Smooth muscle cell (in vitro differentiated cells): ENCODE measurements around the gene DFFA. TPM values are rescaled to one million over a fixed set of nuclear protein-coding genes. Genes with fewer than 3 reads are reported as not detected.

Experiments
- DNase-seq: peaks from one replicate; lab custom pipeline; 2025; ENCODE audit not compliant: unreplicated experiment; lab: John Stamatoyannopoulos, UW
- H2AFZ ChIP-seq: fragments of 200-600 bp; sonication (generic); 2 replicates; pipeline ENCODE4 v1.6.0; 2016; ENCODE audit warnings: antibody characterized with exemption, low read depth, mild to moderate bottlenecking
- H3F3A ChIP-seq: fragments of 200-600 bp; sonication (generic); 2 replicates; pipeline ENCODE4 v1.6.0; 2017; ENCODE audit warnings: antibody characterized with exemption, low read depth
- H3K27ac ChIP-seq: fragments of 200-600 bp; sonication (generic); 2 replicates; pipeline ENCODE4 v1.5.1; 2016; ENCODE audit warnings: low read depth, mild to moderate bottlenecking
- H3K27me3 ChIP-seq: fragments of 200-600 bp; sonication (generic); 2 replicates; pipeline ENCODE4 v1.6.1; 2016; ENCODE audit warnings: low read depth, mild to moderate bottlenecking
- H3K36me3 ChIP-seq: fragments of 200-600 bp; sonication (generic); 2 replicates; pipeline ENCODE4 v1.5.1; 2016; ENCODE audit warnings: low read depth
- H3K4me1 ChIP-seq: fragments of 200-600 bp; sonication (generic); 2 replicates; pipeline ENCODE4 v1.5.1; 2016; ENCODE audit warnings: low read depth
- H3K4me2 ChIP-seq: fragments of 200-600 bp; sonication (generic); 2 replicates; pipeline ENCODE4 v1.6.0; 2016; ENCODE audit warnings: mild to moderate bottlenecking
- H3K4me3 ChIP-seq: fragments of 200-600 bp; sonication (generic); 2 replicates; pipeline ENCODE4 v1.5.1; 2016; ENCODE audit warnings: mild to moderate bottlenecking
- H3K79me2 ChIP-seq: fragments of 200-600 bp; sonication (generic); 2 replicates; pipeline ENCODE4 v1.6.0; 2016; ENCODE audit warnings: low read depth, mild to moderate bottlenecking
- H3K9ac ChIP-seq: fragments of 200-600 bp; sonication (generic); 2 replicates; pipeline ENCODE4 v1.6.0; 2016; ENCODE audit warnings: low read depth
- H3K9me3 ChIP-seq: fragments of 200-600 bp; sonication (generic); replicated peaks from 2 replicates; pipeline ENCODE4 v1.5.1; 2016; ENCODE audit warnings: low read depth
- H4K20me1 ChIP-seq: fragments of 200-600 bp; sonication (generic); 2 replicates; pipeline ENCODE4 v1.6.0; 2016; ENCODE audit warnings: low read depth
- CTCF ChIP-seq: fragments of 200-600 bp; sonication (generic); IDR thresholded peaks from 2 replicates; pipeline ENCODE4 v1.5.1; 2017; ENCODE audit warnings: borderline replicate concordance, mild to moderate bottlenecking, antibody characterized with exemption; ENCODE audit not compliant: insufficient read depth, poor library complexity, severe bottlenecking
- WGBS: methylation state at CpG from one replicate; pipeline ENCODE4 v1.1.7; 2016; ENCODE audit warnings: low lambda C conversion rate; 5-methylcytosine and 5-hydroxymethylcytosine counted together
- polyA plus RNA-seq: library from polyadenylated mRNA; unstranded; fragments of >200 nt; fragmentation: Nextera tagmentation; extraction: Ambion mirVana; gene quantifications from 2 replicates; pipeline ENCODE4 v1.2.1, GENCODE V29; 2016
- total RNA-seq: library from RNA; depleted of rRNA; stranded (reverse); fragments of >200 nt; gene quantifications from 2 replicates; pipeline ENCODE4 v1.2.3, GENCODE V29; 2014

Gene DFFA
- total and polyA plus RNA-seq, 2 experiments from 2014 or later = 27.6 to 30.0 TPM

- H3K27ac ChIP-seq = no peak overlapping the region
- WGBS = 94% methylated on average over 6 of the region's 6 CpGs
- H3K36me3 ChIP-seq = no peaks in the 10 kb centered on the region
- H3K9ac ChIP-seq = no peak overlapping the region
- no peaks in the 10 kb centered on the region for H3K9me3 ChIP-seq
- H2AFZ ChIP-seq = no peak overlapping the region
- H3K4me2 ChIP-seq = no peak overlapping the region
- H3K4me3 ChIP-seq = no peak overlapping the region
- no peak for DNase-seq
- no peak for TF ChIP-seq CTCF
- H3K4me1 ChIP-seq = no peaks in the 10 kb centered on the region
- H3K79me2 ChIP-seq = peaks cover 3% of the 10 kb centered on the region
- H4K20me1 ChIP-seq = peaks cover 86% of the 10 kb centered on the region
- H3K27me3 ChIP-seq = no peaks in the 10 kb centered on the region
- H3F3A ChIP-seq = no peaks in the 10 kb centered on the region
Measured at GRCh38 chr1:10520497-10520896, 48.2 kb upstream of the DFFA start.

GRCh38 chr1:10519016-10519417 is 46.7 kb upstream of the DFFA start:
- no peak for DNase-seq
- peaks cover 89% of the 10 kb centered on the region for H4K20me1 ChIP-seq
- H3K9me3 ChIP-seq = no peaks in the 10 kb centered on the region
- H3K9ac ChIP-seq = no peak overlapping the region
- H3F3A ChIP-seq = no peaks in the 10 kb centered on the region
- 39% methylated on average over 7 of the region's 7 CpGs for WGBS
- peaks cover 9% of the 10 kb centered on the region for H3K79me2 ChIP-seq
- H3K4me2 ChIP-seq = no peak overlapping the region
- no peaks in the 10 kb centered on the region for H3K36me3 ChIP-seq
- no peak overlapping the region for H3K27ac ChIP-seq
- H3K4me1 ChIP-seq = peaks cover 6% of the 10 kb centered on the region
- no peak overlapping the region for H2AFZ ChIP-seq
- no peaks in the 10 kb centered on the region for H3K27me3 ChIP-seq
- H3K4me3 ChIP-seq = no peak overlapping the region
- TF ChIP-seq CTCF = no peak

GRCh38 chr1:10517677-10517982 is 45.3 kb upstream of the DFFA start:
- H3K4me3 ChIP-seq = no peak overlapping the region
- no peak overlapping the region for H3K9ac ChIP-seq
- H3K27ac ChIP-seq = no peak overlapping the region
- peaks cover 6% of the 10 kb centered on the region for H3K4me1 ChIP-seq
- TF ChIP-seq CTCF = no peak
- H4K20me1 ChIP-seq = peaks cover 97% of the 10 kb centered on the region
- no peak for DNase-seq
- WGBS = 85% methylated on average over 2 of the region's 2 CpGs
- H3K27me3 ChIP-seq = no peaks in the 10 kb centered on the region
- no peaks in the 10 kb centered on the region for H3K36me3 ChIP-seq
- no peaks in the 10 kb centered on the region for H3K9me3 ChIP-seq
- H3K4me2 ChIP-seq = no peak overlapping the region
- H2AFZ ChIP-seq = no peak overlapping the region
- peaks cover 22% of the 10 kb centered on the region for H3K79me2 ChIP-seq
- no peaks in the 10 kb centered on the region for H3F3A ChIP-seq

- no peak overlapping the region for H2AFZ ChIP-seq
- no peak for TF ChIP-seq CTCF
- H3K36me3 ChIP-seq = no peaks in the 10 kb centered on the region
- no peaks in the 10 kb centered on the region for H3K9me3 ChIP-seq
- H3K4me3 ChIP-seq = no peak overlapping the region
- peaks cover 27% of the 10 kb centered on the region for H3K79me2 ChIP-seq
- H3K4me1 ChIP-seq = peaks cover 6% of the 10 kb centered on the region
- H3K9ac ChIP-seq = no peak overlapping the region
- 65% methylated on average over 8 of the region's 8 CpGs for WGBS
- no peak for DNase-seq
- H3F3A ChIP-seq = no peaks in the 10 kb centered on the region
- H4K20me1 ChIP-seq = peaks cover 98% of the 10 kb centered on the region
- no peak overlapping the region for H3K27ac ChIP-seq
- H3K4me2 ChIP-seq = no peak overlapping the region
- H3K27me3 ChIP-seq = no peaks in the 10 kb centered on the region
Measured at GRCh38 chr1:10516925-10517676, 44.8 kb upstream of the DFFA start.
